WI38 (cell line): ENCODE data around the gene NEXN.

Experiments used
- H3K4me3 ChIP-seq: 2 replicates; pipeline ENCODE4 v1.5.1; 2011; ENCODE audit warnings: low read depth, mild to moderate bottlenecking, control low read depth, low read length
- CTCF ChIP-seq: IDR thresholded peaks from 2 replicates; pipeline ENCODE4 v1.5.1; 2012; ENCODE audit warnings: low read depth, mild to moderate bottlenecking, control low read depth, low read length

NEXN gene

GRCh38 chr1:77948841-77949424 is 60.5 kb downstream of the NEXN start:
- peak; percentile 17; the same call in 1 of the 2 replicates for TF ChIP-seq CTCF
- no peak overlapping the region for H3K4me3 ChIP-seq

GRCh38 chr1:77950873-77951272 is 62.4 kb downstream of the NEXN start:
- no peak overlapping the region for H3K4me3 ChIP-seq
- no peak for TF ChIP-seq CTCF

- no peak for TF ChIP-seq CTCF
- H3K4me3 ChIP-seq: no peak overlapping the region
Measured at GRCh38 chr1:77951328-77951727, 62.9 kb downstream of the NEXN start.

GRCh38 chr1:77953907-77954306 is 65.5 kb downstream of the NEXN start:
- H3K4me3 ChIP-seq: no peak overlapping the region
- no peak for TF ChIP-seq CTCF

- no peak overlapping the region for H3K4me3 ChIP-seq
- TF ChIP-seq CTCF: no peak
Measured at GRCh38 chr1:77954521-77954920, 66.1 kb downstream of the NEXN start.

GRCh38 chr1:77955709-77956108 is 67.3 kb downstream of the NEXN start:
- TF ChIP-seq CTCF: no peak
- no peak overlapping the region for H3K4me3 ChIP-seq

- TF ChIP-seq CTCF: no peak
- H3K4me3 ChIP-seq: no peak overlapping the region
Measured at GRCh38 chr1:77956464-77956863, 68.0 kb downstream of the NEXN start.
